ENCODE measurements around the gene BBS7. TPM values are rescaled to one million over a fixed set of nuclear protein-coding genes. Genes with fewer than 3 reads are reported as not detected.

BBS7 gene
- total RNA-seq, 1 experiment from 2014 or later, result 12.7 TPM

- peak; percentile 7 for DNase-seq (ENCODE audit: low read depth)
Measured at GRCh38 chr4:121827853-121828252, 42.4 kb downstream of the BBS7 start.

GRCh38 chr4:121824950-121825349 is 45.3 kb downstream of the BBS7 start:
- no peak for DNase-seq (ENCODE audit: low read depth)

- no peak for DNase-seq (ENCODE audit: low read depth)
Measured at GRCh38 chr4:121824171-121824527, 46.1 kb downstream of the BBS7 start.

- DNase-seq (ENCODE audit: low read depth), result peak; percentile 93
Measured at GRCh38 chr4:121823505-121824170, 46.6 kb downstream of the BBS7 start, which contains the start of gene CCNA2. Gene CCNA2, minus strand, starts transcription at chr4:121823883. Its CDS starts 255 bp downstream, at chr4:121823628.

GRCh38 chr4:121822796-121823504 is 47.3 kb downstream of the BBS7 start:
- peak; percentile 41 for DNase-seq (ENCODE audit: low read depth)

- DNase-seq (ENCODE audit: low read depth), result no peak
Measured at GRCh38 chr4:121822047-121822446, 48.2 kb downstream of the BBS7 start.

GRCh38 chr4:121819216-121819965 is 50.9 kb downstream of the BBS7 start:
- DNase-seq (ENCODE audit: low read depth), result no peak

- no peak for DNase-seq (ENCODE audit: low read depth)
Measured at GRCh38 chr4:121818215-121818614, 52.1 kb downstream of the BBS7 start.

GRCh38 chr4:121817701-121818100 is 52.6 kb downstream of the BBS7 start:
- DNase-seq (ENCODE audit: low read depth), result no peak

- DNase-seq (ENCODE audit: low read depth), result no peak
Measured at GRCh38 chr4:121817006-121817405, 53.3 kb downstream of the BBS7 start.

- DNase-seq (ENCODE audit: low read depth), result no peak
Measured at GRCh38 chr4:121814756-121815155, 55.5 kb downstream of the BBS7 start.

GRCh38 chr4:121811122-121811521 is 59.2 kb downstream of the BBS7 start:
- no peak for DNase-seq (ENCODE audit: low read depth)

- DNase-seq (ENCODE audit: low read depth), result no peak
Measured at GRCh38 chr4:121806411-121806810, 63.9 kb downstream of the BBS7 start.

GRCh38 chr4:121801715-121802075 is 68.6 kb downstream of the BBS7 start:
- no peak for DNase-seq (ENCODE audit: low read depth)

- DNase-seq (ENCODE audit: low read depth), result peak; percentile 89
Measured at GRCh38 chr4:121800961-121801714, 69.1 kb downstream of the BBS7 start, which contains the start of gene EXOSC9. Gene EXOSC9, plus strand, starts transcription at chr4:121801323. Its CDS starts 102 bp downstream, at chr4:121801425.

- DNase-seq (ENCODE audit: low read depth), result no peak
Measured at GRCh38 chr4:121800638-121800960, 69.7 kb downstream of the BBS7 start.

GRCh38 chr4:121799867-121800501 is 70.3 kb downstream of the BBS7 start:
- no peak for DNase-seq (ENCODE audit: low read depth)

GRCh38 chr4:121799208-121799823 is 71.0 kb downstream of the BBS7 start:
- DNase-seq (ENCODE audit: low read depth), result no peak

GRCh38 chr4:121796283-121796682 is 74.0 kb downstream of the BBS7 start:
- no peak for DNase-seq (ENCODE audit: low read depth)

- no peak for DNase-seq (ENCODE audit: low read depth)
Measured at GRCh38 chr4:121794505-121795188, 75.6 kb downstream of the BBS7 start.

GRCh38 chr4:121792966-121793365 is 77.3 kb downstream of the BBS7 start:
- DNase-seq (ENCODE audit: low read depth), result no peak

Data from Daoy (cell line).